Mesenchymal stem cell (in vitro differentiated cells and primary cell): ENCODE measurements around the gene ARHGAP20.

ENCODE experiments used
- DNase-seq: peaks from one replicate; pipeline ENCODE4 v3.0.0-alpha.2; 2013
- H2AFZ ChIP-seq: one replicate; pipeline ENCODE4 v1.6.1; 2013; ENCODE audit warnings: low read depth, mild to moderate bottlenecking, control low read depth, inconsistent platforms, low read length, moderate library complexity
- H2AK5ac ChIP-seq: 2 replicates; pipeline ENCODE4 v1.6.1; 2013; ENCODE audit warnings: low read length, moderate library complexity, mild to moderate bottlenecking, inconsistent platforms; ENCODE audit not compliant: severe bottlenecking
- H2BK120ac ChIP-seq: one replicate; pipeline ENCODE4 v1.6.1; 2013; ENCODE audit warnings: low read depth, mild to moderate bottlenecking, inconsistent platforms, low read length, moderate library complexity
- H2BK12ac ChIP-seq, 2 experiments: one replicate each; pipeline ENCODE4 v1.6.1; 2013; ENCODE audit warnings: inconsistent platforms in 2 of 2, low read length in 2 of 2, mild to moderate bottlenecking in 2 of 2, moderate library complexity in 2 of 2, control low read depth in 1 of 2
- H2BK15ac ChIP-seq: one replicate; pipeline ENCODE4 v1.6.1; 2013; ENCODE audit warnings: mild to moderate bottlenecking, low read depth, inconsistent platforms; ENCODE audit not compliant: poor library complexity, severe bottlenecking
- H2BK5ac ChIP-seq: 2 replicates; pipeline ENCODE4 v1.6.1; 2013; ENCODE audit warnings: low read depth, mild to moderate bottlenecking, low read length, control low read depth, inconsistent platforms; ENCODE audit not compliant: poor library complexity, severe bottlenecking
- H3K14ac ChIP-seq, 2 experiments: one replicate each; pipeline ENCODE4 v1.6.1; 2013; ENCODE audit warnings: inconsistent platforms in 2 of 2, low read length in 2 of 2, control low read depth in 1 of 2, mild to moderate bottlenecking in 1 of 2, moderate library complexity in 1 of 2
- H3K18ac ChIP-seq, 2 experiments: one replicate each; pipeline ENCODE4 v1.6.1; 2013; ENCODE audit warnings: inconsistent platforms in 2 of 2, low read length in 2 of 2, control low read depth in 1 of 2, low read depth in 1 of 2, mild to moderate bottlenecking in 1 of 2
- H3K23ac ChIP-seq, 2 experiments: one replicate each; pipeline ENCODE4 v1.6.1; 2013; ENCODE audit warnings: inconsistent platforms in 2 of 2, low read length in 2 of 2, mild to moderate bottlenecking in 2 of 2, moderate library complexity in 2 of 2, control low read depth in 1 of 2
- H3K27ac ChIP-seq: 2 replicates; pipeline ENCODE4 v1.5.1; 2013; ENCODE audit warnings: mild to moderate bottlenecking, moderate library complexity, low read length, control low read depth, inconsistent platforms; ENCODE audit not compliant: poor library complexity, severe bottlenecking
- H3K27me3 ChIP-seq, 2 experiments: 2 replicates each; pipeline versions ENCODE4 v1.6.1 to v1.7.0; 2013; ENCODE audit warnings: low read length in 2 of 2, mild to moderate bottlenecking in 2 of 2, moderate library complexity in 2 of 2, control low read depth in 1 of 2, inconsistent platforms in 1 of 2; ENCODE audit not compliant: control insufficient read depth in 1 of 2, insufficient read depth in 1 of 2
- H3K36me3 ChIP-seq, 2 experiments: 2 replicates each; pipeline versions ENCODE4 v1.6.1 to v1.7.0; 2013; ENCODE audit warnings: low read length in 2 of 2, control low read depth in 1 of 2, inconsistent platforms in 1 of 2, low read depth in 1 of 2, mild to moderate bottlenecking in 1 of 2; ENCODE audit not compliant: insufficient read depth in 2 of 2, control insufficient read depth in 1 of 2
- H3K4ac ChIP-seq, 2 experiments: one replicate each; pipeline ENCODE4 v1.6.1; 2013; ENCODE audit warnings: inconsistent platforms in 2 of 2, low read length in 2 of 2, mild to moderate bottlenecking in 2 of 2, moderate library complexity in 2 of 2, control low read depth in 1 of 2, low read depth in 1 of 2
- H3K4me1 ChIP-seq: 2 replicates; pipeline ENCODE4 v1.6.1; 2013; ENCODE audit warnings: low read depth, low read length, control low read depth; ENCODE audit not compliant: control insufficient read depth, insufficient read depth
- H3K4me2 ChIP-seq: 2 replicates; pipeline ENCODE4 v1.6.1; 2013; ENCODE audit warnings: low read length, mild to moderate bottlenecking, inconsistent platforms; ENCODE audit not compliant: poor library complexity, severe bottlenecking
- H3K4me3 ChIP-seq, 2 experiments: 2 replicates each; pipeline versions ENCODE4 v1.5.1 to v1.7.0; 2013; ENCODE audit warnings: low read length in 2 of 2, mild to moderate bottlenecking in 2 of 2, control low read depth in 1 of 2, low read depth in 1 of 2; ENCODE audit not compliant: insufficient read depth in 1 of 2
- H3K79me1 ChIP-seq: replicated peaks from 2 replicates; pipeline ENCODE4 v1.6.1; 2013; ENCODE audit warnings: mild to moderate bottlenecking, control low read depth, low read length, inconsistent platforms; ENCODE audit not compliant: poor library complexity, severe bottlenecking
- H3K9ac ChIP-seq: 2 replicates; pipeline ENCODE4 v1.7.0; 2013; ENCODE audit warnings: mild to moderate bottlenecking, low read length, moderate library complexity
- H3K9me3 ChIP-seq: 2 replicates; pipeline ENCODE4 v1.7.0; 2013; ENCODE audit warnings: mild to moderate bottlenecking, low read length; ENCODE audit not compliant: control insufficient read depth
- H4K8ac ChIP-seq: one replicate; pipeline ENCODE4 v1.6.1; 2013; ENCODE audit warnings: inconsistent platforms, mild to moderate bottlenecking, low read length, moderate library complexity
- H4K91ac ChIP-seq: one replicate; pipeline ENCODE4 v1.6.1; 2013; ENCODE audit warnings: mild to moderate bottlenecking, low read length, inconsistent platforms
- WGBS: methylation state at CpG from one replicate; pipeline ENCODE4 v1.1.7; 2013; ENCODE audit warnings: mixed read lengths; 5-methylcytosine and 5-hydroxymethylcytosine counted together

Gene ARHGAP20

GRCh38 chr11:110564676-110565356 lies 147.4 kb downstream of the ARHGAP20 start:
- Histone ChIP-seq H2AFZ (no peak overlapping the region), H3K23ac (no peak overlapping the region), H2AK5ac (no peak overlapping the region), H2BK120ac (no peak overlapping the region), H3K9ac (no peak overlapping the region), H3K27ac (no peak overlapping the region), H2BK15ac (no peak overlapping the region), H2BK12ac (no peak overlapping the region), H3K4ac (no peak overlapping the region), H3K4me1 (no peaks in the 10 kb centered on the region), H3K36me3 (no peaks in the 10 kb centered on the region), H3K18ac (peak overlapping the region in 1 of 2 experiments; percentile 28), H3K4me3 (no peak overlapping the region), H4K91ac (no peak overlapping the region), H4K8ac (no peak overlapping the region), H3K14ac (no peak overlapping the region), H2BK5ac (no peak overlapping the region), H3K4me2 (no peak overlapping the region), H3K27me3 (peaks cover 0 to 17% of the 10 kb centered on the region in 2 experiments), H3K9me3 (no peaks in the 10 kb centered on the region), H3K79me1 (no peaks in the 10 kb centered on the region)
- 30% methylated on average over 8 of the region's 8 CpGs for WGBS
- no peak for DNase-seq

DNA sequence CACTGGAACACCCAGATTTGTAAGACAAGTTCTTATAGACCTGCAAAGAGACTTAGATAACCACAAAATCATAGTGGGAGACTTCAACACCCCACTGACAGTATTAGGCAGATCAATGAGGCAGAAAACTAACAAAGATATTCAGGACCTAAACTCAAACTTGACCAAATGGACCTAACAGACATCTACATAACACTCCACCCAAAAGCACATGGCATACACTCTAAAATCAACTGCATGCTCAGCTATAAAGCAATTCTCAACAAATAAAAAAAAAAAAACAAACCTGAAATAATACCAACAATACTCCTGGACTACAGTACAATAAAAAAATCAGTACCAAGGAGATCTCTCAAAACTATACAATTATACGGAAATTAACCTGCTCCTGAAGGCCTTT lies 167.5 kb downstream of the ARHGAP20 start:
- H2AK5ac ChIP-seq, result no peak overlapping the region
- no peak overlapping the region for H2BK120ac ChIP-seq
- no peak overlapping the region for H2AFZ ChIP-seq
- no peak overlapping the region for H3K4me2 ChIP-seq
- no peak overlapping the region for H3K27ac ChIP-seq
- H3K9ac ChIP-seq, result no peak overlapping the region
- H3K36me3 ChIP-seq, result no peaks in the 10 kb centered on the region
- no peak for DNase-seq
- H4K8ac ChIP-seq, result no peak overlapping the region
- H3K18ac ChIP-seq, result no peak overlapping the region
- no peak overlapping the region for H2BK15ac ChIP-seq
- H3K4me3 ChIP-seq, result no peak overlapping the region
- H3K79me1 ChIP-seq, result no peaks in the 10 kb centered on the region
- H3K4ac ChIP-seq, result no peak overlapping the region
- H2BK5ac ChIP-seq, result no peak overlapping the region
- H3K9me3 ChIP-seq, result no peaks in the 10 kb centered on the region
- no peak overlapping the region for H3K14ac ChIP-seq
- peaks cover 6 to 24% of the 10 kb centered on the region in 2 experiments for H3K27me3 ChIP-seq
- H3K23ac ChIP-seq, result no peak overlapping the region
- no peak overlapping the region for H4K91ac ChIP-seq
- no peaks in the 10 kb centered on the region for H3K4me1 ChIP-seq
- H2BK12ac ChIP-seq, result no peak overlapping the region
- 80% methylated on average over 1 of the region's 1 CpG for WGBS

DNA sequence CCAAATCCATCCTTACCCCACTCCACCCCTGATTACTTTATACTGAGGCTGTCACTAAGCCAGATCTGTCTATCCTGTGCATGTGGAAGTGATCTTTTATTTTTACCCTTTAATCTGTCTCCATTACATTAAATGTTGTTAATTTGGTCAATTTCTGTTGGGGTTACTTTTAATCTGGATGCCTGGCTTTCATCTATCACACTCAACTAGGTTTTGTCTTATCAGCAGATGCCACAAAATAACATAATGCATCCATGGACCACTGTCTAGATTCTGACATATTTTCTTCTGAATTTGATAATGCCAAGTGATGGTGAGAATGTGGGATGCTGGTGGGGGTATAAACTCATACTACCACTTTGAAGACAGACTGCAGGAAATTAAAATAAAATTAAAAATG lies 174.1 kb downstream of the ARHGAP20 start:
- no peaks in the 10 kb centered on the region for H3K4me1 ChIP-seq
- H3K4ac ChIP-seq, result no peak overlapping the region
- H3K36me3 ChIP-seq, result no peaks in the 10 kb centered on the region
- H3K18ac ChIP-seq, result no peak overlapping the region
- no peak overlapping the region for H2BK5ac ChIP-seq
- H3K23ac ChIP-seq, result no peak overlapping the region
- H3K4me3 ChIP-seq, result no peak overlapping the region
- H4K8ac ChIP-seq, result no peak overlapping the region
- no peak overlapping the region for H2AFZ ChIP-seq
- no peak for DNase-seq
- H2BK120ac ChIP-seq, result no peak overlapping the region
- H4K91ac ChIP-seq, result no peak overlapping the region
- no peak overlapping the region for H3K14ac ChIP-seq
- H3K27me3 ChIP-seq, result peaks cover 6 to 35% of the 10 kb centered on the region in 2 experiments
- H2BK15ac ChIP-seq, result no peak overlapping the region
- H3K4me2 ChIP-seq, result no peak overlapping the region
- H3K79me1 ChIP-seq, result no peaks in the 10 kb centered on the region
- no peak overlapping the region for H2BK12ac ChIP-seq
- no peaks in the 10 kb centered on the region for H3K9me3 ChIP-seq
- no peak overlapping the region for H2AK5ac ChIP-seq
- no peak overlapping the region for H3K9ac ChIP-seq
- no peak overlapping the region for H3K27ac ChIP-seq

GRCh38 chr11:110530900-110531741 lies 181.1 kb downstream of the ARHGAP20 start:
- Histone ChIP-seq H3K4me1 (peaks cover 2% of the 10 kb centered on the region), H3K9me3 (peaks cover 10% of the 10 kb centered on the region), H3K4me3 (peak overlapping the region in 1 of 2 experiments; percentile 5), H2AFZ (no peak overlapping the region), H3K27ac (no peak overlapping the region), H2BK15ac (no peak overlapping the region), H3K79me1 (no peaks in the 10 kb centered on the region), H3K36me3 (no peaks in the 10 kb centered on the region), H3K23ac (no peak overlapping the region), H3K9ac (no peak overlapping the region), H4K8ac (no peak overlapping the region), H3K4ac (no peak overlapping the region), H4K91ac (no peak overlapping the region), H2BK120ac (no peak overlapping the region), H2BK12ac (no peak overlapping the region), H3K27me3 (peaks cover 0 to 3% of the 10 kb centered on the region in 2 experiments), H3K18ac (no peak overlapping the region), H2AK5ac (no peak overlapping the region), H2BK5ac (no peak overlapping the region), H3K14ac (no peak overlapping the region), H3K4me2 (no peak overlapping the region)
- DNase-seq, result no peak
- 64% methylated on average over 5 of the region's 6 CpGs for WGBS
